Esophagus muscularis mucosa (tissue), 4 donors: Measurements from ENCODE around the gene DYNC2LI1.

ENCODE experiments used
- EP300 ChIP-seq: sonication (generic); formaldehyde crosslinking; IDR thresholded peaks from one replicate; pipeline ENCODE4 v1.6.1; 2017; ENCODE audit warnings: antibody characterized with exemption
- POLR2A ChIP-seq: fragments of 450-650 bp; IDR thresholded peaks from one replicate; pipeline ENCODE4 v1.6.1; 2017; ENCODE audit warnings: antibody characterized with exemption, moderate library complexity, mild to moderate bottlenecking, low read depth
- TF ChIP-seq, protein P1 (sequence below), 3 experiments: fragments of 200-600 bp in 2 of 3; fragments of 450-650 bp in 1 of 3; sonication (generic) in 2 of 3; IDR thresholded peaks; one replicate each; pipeline ENCODE4 v1.5.1; 2017 to 2019; ENCODE audit warnings: antibody characterized with exemption in 3 of 3, mild to moderate bottlenecking in 2 of 3, moderate library complexity in 1 of 3

DNA sequence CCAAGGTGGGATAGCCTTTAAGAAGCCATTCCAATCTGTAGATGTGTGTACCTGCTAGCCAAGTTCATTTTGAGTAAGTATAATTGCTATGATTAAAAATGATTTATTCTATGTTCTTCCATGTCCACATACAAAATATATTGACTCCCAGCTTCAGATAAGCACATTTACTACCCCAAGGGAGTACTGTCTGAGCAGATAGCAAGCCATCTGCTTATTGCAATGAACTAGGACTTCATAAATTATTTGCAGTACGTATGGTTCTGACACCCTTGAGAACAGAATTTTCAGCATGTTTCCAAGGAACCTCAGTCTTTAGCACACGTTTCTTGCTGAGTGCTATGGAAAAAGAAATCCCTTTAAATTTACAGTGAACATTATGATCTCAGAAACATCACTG is 36.6 kb downstream of the DYNC2LI1 start:
- TF ChIP-seq POLR2A = no peak
- TF ChIP-seq, protein P1, sequence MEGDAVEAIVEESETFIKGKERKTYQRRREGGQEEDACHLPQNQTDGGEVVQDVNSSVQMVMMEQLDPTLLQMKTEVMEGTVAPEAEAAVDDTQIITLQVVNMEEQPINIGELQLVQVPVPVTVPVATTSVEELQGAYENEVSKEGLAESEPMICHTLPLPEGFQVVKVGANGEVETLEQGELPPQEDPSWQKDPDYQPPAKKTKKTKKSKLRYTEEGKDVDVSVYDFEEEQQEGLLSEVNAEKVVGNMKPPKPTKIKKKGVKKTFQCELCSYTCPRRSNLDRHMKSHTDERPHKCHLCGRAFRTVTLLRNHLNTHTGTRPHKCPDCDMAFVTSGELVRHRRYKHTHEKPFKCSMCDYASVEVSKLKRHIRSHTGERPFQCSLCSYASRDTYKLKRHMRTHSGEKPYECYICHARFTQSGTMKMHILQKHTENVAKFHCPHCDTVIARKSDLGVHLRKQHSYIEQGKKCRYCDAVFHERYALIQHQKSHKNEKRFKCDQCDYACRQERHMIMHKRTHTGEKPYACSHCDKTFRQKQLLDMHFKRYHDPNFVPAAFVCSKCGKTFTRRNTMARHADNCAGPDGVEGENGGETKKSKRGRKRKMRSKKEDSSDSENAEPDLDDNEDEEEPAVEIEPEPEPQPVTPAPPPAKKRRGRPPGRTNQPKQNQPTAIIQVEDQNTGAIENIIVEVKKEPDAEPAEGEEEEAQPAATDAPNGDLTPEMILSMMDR (IDR thresholded peaks at IDR 0.05) = no peak
- no peak for TF ChIP-seq EP300
